ENCODE measurements around the gene TEX53.

DNA sequence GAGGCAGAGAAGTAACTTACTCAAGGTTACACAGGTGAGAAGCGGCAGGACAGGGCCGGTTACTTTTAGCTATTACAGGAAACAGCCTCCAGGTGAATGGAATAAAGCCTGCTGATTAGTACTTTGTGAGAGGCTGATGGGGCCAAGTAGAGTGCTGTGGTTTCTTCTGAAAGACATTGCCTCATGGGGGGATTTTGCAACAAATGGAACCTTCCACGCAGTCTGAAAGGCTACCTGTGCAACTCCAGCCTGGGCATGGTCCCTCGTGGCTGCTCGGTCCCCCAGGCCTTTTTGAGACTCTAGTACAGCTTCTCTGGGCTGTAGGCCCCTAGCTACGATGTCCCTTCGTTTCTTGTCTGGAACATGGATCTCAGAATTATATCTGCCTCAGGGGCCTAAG lies 44.5 kb downstream of the TEX53 start:
- TF ChIP-seq, protein P1, sequence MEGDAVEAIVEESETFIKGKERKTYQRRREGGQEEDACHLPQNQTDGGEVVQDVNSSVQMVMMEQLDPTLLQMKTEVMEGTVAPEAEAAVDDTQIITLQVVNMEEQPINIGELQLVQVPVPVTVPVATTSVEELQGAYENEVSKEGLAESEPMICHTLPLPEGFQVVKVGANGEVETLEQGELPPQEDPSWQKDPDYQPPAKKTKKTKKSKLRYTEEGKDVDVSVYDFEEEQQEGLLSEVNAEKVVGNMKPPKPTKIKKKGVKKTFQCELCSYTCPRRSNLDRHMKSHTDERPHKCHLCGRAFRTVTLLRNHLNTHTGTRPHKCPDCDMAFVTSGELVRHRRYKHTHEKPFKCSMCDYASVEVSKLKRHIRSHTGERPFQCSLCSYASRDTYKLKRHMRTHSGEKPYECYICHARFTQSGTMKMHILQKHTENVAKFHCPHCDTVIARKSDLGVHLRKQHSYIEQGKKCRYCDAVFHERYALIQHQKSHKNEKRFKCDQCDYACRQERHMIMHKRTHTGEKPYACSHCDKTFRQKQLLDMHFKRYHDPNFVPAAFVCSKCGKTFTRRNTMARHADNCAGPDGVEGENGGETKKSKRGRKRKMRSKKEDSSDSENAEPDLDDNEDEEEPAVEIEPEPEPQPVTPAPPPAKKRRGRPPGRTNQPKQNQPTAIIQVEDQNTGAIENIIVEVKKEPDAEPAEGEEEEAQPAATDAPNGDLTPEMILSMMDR (IDR thresholded peaks at IDR 0.05) = no peak
- TF ChIP-seq, protein P2, sequence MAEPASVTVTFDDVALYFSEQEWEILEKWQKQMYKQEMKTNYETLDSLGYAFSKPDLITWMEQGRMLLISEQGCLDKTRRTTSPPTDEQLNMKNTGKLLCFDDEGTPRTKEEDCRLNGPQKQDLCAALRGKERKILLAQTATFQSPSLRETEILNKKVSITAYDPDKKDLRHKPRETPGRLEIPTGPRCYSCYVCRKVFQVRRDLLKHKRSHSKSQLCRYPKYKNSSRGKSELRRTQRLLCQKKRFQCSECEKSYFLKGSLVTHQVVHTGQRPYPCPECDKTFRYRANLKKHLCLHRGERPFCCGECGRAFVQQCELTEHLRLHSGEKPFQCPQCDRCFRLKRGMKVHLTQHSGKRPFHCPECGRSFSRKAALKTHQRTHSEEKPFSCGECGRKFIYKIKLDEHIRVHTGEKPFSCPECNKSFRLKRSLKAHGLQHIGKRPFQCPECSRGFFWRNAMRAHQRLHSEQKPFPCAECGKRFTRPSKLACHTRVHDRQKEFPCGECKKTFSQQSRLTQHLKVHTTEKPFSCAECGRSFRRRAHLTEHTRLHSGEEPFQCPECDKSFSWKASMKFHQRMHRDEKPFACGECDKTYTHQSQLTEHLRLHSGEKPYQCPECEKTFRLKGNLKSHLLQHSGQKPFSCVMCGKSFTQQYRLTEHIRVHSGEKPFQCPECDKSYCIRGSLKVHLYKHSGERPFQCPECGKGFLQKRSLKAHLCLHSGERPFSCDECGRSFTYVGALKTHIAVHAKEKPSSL (CRISPR knock-in tag; conservative IDR thresholded peaks at IDR 0.05) = no peak
- TF ChIP-seq, protein P3, sequence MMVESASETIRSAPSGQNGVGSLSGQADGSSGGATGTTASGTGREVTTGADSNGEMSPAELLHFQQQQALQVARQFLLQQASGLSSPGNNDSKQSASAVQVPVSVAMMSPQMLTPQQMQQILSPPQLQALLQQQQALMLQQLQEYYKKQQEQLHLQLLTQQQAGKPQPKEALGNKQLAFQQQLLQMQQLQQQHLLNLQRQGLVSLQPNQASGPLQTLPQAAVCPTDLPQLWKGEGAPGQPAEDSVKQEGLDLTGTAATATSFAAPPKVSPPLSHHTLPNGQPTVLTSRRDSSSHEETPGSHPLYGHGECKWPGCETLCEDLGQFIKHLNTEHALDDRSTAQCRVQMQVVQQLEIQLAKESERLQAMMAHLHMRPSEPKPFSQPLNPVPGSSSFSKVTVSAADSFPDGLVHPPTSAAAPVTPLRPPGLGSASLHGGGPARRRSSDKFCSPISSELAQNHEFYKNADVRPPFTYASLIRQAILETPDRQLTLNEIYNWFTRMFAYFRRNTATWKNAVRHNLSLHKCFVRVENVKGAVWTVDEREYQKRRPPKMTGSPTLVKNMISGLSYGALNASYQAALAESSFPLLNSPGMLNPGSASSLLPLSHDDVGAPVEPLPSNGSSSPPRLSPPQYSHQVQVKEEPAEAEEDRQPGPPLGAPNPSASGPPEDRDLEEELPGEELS (CRISPR knock-in tag; IDR thresholded peaks at IDR 0.05) = no peak
- no peak for TF ChIP-seq ZNF671 (CRISPR knock-in tag; IDR thresholded peaks at IDR 0.05)
- no peak for TF ChIP-seq TEAD4 (CRISPR knock-in tag; IDR thresholded peaks at IDR 0.05)
- TF ChIP-seq ZNF317 (CRISPR knock-in tag; IDR thresholded peaks at IDR 0.05; ENCODE audit: borderline replicate concordance, low read depth) = no peak
- TF ChIP-seq, protein P4, sequence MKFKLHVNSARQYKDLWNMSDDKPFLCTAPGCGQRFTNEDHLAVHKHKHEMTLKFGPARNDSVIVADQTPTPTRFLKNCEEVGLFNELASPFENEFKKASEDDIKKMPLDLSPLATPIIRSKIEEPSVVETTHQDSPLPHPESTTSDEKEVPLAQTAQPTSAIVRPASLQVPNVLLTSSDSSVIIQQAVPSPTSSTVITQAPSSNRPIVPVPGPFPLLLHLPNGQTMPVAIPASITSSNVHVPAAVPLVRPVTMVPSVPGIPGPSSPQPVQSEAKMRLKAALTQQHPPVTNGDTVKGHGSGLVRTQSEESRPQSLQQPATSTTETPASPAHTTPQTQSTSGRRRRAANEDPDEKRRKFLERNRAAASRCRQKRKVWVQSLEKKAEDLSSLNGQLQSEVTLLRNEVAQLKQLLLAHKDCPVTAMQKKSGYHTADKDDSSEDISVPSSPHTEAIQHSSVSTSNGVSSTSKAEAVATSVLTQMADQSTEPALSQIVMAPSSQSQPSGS (CRISPR knock-in tag; IDR thresholded peaks at IDR 0.05; ENCODE audit: borderline replicate concordance, low read depth) = no peak
- no peak for TF ChIP-seq NR1H2 (CRISPR knock-in tag; IDR thresholded peaks at IDR 0.05)
- TF ChIP-seq, protein P5, sequence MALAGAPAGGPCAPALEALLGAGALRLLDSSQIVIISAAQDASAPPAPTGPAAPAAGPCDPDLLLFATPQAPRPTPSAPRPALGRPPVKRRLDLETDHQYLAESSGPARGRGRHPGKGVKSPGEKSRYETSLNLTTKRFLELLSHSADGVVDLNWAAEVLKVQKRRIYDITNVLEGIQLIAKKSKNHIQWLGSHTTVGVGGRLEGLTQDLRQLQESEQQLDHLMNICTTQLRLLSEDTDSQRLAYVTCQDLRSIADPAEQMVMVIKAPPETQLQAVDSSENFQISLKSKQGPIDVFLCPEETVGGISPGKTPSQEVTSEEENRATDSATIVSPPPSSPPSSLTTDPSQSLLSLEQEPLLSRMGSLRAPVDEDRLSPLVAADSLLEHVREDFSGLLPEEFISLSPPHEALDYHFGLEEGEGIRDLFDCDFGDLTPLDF (CRISPR knock-in tag; IDR thresholded peaks at IDR 0.05) = no peak

All from WTC11 (cell line).